Esophagus muscularis mucosa (tissue), 3 donors: Measurements from ENCODE around the gene CCN5.

ENCODE experiments used
- CTCF ChIP-seq, 3 experiments: fragments of 200-600 bp in 2 of 3; fragments of 450-650 bp in 1 of 3; sonication (generic) in 2 of 3; IDR thresholded peaks; one replicate each; pipeline ENCODE4 v1.5.1; 2017 to 2019; ENCODE audit warnings: antibody characterized with exemption in 3 of 3, mild to moderate bottlenecking in 2 of 3, moderate library complexity in 1 of 3
- POLR2AphosphoS5 ChIP-seq, 2 donors: sonication (generic); formaldehyde crosslinking; IDR thresholded peaks; one replicate each; pipeline ENCODE4 v1.6.1; 2017; ENCODE audit warnings: antibody characterized with exemption in 2 of 2

DNA sequence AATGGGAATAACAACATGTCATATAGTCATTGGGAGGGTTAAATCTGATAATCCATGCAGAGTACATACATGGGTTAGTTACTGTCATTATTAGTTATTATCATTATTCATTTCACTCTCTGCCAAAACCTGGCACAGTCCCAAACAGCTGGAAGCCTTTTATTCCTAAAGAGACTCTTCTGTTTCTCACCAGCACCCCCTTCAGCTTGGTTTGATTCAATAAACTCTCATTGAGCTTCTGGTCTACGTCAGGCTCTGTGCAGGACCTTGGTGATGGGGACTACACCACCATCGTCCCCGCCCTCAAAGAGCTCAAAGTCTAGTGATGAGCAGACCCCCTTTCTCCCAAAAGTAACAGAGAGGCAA, 32.8 kb downstream of the CCN5 start:
- TF ChIP-seq POLR2AphosphoS5 (IDR thresholded peaks at IDR 0.05) (no peak), CTCF (IDR thresholded peaks at IDR 0.05) (no peak)
